HG03354 (cell line): Measurements from ENCODE around the gene R3HCC1L.

Source experiments
- ATAC-seq: cut with Tn5 transposase; IDR thresholded peaks from one replicate; pipeline ENCODE4 v1.9.1; 2021; ENCODE audit warnings: mild to moderate bottlenecking; ENCODE audit not compliant: unreplicated experiment, poor library complexity, severe bottlenecking

The R3HCC1L gene

DNA sequence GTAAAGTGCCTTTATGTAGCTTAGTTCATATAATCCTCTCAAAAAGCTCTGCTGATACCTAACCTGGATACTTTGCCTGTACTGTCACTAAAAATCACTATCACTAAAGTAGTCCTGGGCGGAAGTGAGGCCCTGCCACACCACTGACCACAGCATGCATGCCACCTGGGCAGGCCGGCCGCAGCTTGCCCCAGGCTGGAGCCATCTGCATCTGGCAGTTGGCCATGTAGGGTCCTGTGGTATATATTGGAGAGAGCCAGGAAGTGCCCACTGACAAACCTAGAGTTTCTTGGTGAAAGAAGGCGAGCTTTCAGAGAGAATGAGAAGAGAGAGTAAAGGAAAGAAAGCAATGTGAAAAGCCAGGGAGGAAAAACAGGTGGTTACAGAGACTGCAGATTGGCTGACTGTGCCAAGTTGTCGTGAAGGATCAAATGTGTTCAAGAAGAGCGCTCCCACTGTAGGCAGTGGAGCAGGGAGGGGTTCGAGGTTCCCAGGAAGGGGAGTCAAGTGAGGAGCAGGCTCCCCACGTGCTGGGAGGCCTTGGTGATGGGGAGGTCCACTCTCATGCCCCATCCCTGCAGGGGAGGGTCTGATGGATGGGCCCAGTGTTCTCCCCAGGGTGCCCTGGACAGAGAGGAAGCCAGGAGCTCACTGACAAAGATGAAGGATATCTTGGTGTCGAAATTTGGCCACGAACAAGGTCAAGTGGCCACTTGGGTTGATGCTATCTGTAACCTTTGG is 119.9 kb downstream of the R3HCC1L start:
- ATAC-seq, result no peak

DNA sequence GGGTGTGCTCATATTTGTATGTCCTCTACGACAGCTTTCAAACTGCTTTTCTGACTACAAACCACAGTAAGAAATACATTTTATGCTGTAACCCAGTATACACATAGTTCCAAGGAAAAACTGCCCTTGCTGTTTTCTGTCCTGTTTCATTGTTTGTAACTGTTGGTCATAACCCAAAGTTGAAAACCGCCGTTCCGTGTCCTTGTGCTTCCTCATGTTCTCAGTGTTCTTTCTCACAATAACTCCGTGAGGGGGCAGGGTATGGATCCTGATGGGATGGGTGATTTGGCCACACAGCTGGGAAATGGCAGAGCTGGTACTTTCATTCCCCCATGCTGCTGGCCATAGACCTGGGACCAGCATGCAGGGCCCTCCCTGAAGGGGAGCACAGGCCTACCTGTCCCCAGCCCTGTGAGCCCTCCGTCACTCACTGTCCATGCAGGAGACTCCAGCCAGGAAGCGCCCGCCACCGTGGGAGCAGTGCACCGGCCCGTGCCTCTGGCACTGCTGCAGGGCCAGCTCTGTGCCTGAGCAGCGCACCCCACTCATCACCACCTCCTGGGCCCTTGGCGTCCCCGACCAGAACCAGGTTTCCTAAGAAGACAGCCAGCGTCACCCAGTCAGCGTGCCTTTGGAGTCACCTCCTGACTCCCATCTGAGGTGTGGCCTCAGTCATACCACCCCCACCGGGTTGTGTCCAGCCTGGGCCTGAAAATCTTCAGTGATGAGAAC is 120.9 kb downstream of the R3HCC1L start:
- no peak for ATAC-seq

DNA sequence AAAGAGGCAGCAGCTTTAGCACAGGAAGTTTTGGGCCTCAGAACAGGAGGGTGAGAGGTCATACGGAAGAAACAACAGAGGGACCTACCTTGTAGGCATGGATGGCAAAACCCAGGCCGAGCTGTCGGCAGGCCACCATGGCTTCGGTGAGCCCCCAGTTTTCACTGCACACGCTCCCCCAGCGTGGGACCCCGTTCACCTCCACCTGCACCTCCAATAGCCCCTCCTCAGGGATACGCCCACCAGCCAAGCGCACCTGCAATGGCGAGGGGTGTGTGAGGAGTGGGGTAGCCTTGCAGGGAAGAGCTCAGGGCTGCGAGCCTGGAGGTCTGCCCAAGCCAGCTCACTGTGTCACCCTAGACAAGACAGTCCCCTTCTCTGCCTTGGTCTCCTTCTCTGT is 122.2 kb downstream of the R3HCC1L start:
- ATAC-seq, result no peak

DNA sequence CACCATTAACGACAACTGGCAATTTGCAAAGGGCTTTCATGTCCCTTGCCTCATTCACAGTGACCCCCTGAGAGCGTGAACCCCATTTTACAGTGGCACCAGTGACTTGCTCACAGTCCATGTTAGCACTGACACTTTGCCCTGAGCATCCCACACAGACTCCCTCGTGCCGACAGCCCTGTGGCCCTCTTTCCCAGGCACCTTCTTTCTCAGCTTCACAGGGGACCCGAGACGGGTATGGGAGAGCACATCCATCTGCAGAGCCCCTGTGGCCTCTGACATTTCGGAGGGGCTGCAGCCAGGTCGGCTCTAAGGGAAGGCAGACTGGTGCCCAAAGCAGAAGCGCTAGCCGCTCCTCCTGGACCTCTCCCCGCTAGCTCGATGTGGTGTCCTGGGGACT is 122.7 kb downstream of the R3HCC1L start:
- no peak for ATAC-seq

DNA sequence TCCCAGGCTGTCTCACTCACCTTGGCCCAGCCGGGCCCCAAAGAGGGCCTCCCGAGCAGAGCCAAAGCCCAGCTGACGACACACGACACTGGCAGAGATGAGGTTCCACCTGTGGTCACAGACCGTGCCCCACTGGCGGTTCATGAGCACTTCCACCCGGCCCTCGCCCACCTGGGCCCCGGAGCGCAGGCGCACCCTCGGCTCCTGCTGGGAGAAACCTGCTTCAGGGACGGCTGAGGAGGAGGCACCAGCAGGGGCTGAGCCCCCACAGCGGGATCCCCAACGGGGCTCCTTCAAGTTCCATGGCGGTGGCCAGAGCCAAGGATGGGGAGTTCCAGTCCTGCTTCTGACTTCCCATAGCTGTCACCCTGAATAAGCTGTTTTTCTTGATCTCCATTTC is 123.5 kb downstream of the R3HCC1L start:
- ATAC-seq, result no peak

DNA sequence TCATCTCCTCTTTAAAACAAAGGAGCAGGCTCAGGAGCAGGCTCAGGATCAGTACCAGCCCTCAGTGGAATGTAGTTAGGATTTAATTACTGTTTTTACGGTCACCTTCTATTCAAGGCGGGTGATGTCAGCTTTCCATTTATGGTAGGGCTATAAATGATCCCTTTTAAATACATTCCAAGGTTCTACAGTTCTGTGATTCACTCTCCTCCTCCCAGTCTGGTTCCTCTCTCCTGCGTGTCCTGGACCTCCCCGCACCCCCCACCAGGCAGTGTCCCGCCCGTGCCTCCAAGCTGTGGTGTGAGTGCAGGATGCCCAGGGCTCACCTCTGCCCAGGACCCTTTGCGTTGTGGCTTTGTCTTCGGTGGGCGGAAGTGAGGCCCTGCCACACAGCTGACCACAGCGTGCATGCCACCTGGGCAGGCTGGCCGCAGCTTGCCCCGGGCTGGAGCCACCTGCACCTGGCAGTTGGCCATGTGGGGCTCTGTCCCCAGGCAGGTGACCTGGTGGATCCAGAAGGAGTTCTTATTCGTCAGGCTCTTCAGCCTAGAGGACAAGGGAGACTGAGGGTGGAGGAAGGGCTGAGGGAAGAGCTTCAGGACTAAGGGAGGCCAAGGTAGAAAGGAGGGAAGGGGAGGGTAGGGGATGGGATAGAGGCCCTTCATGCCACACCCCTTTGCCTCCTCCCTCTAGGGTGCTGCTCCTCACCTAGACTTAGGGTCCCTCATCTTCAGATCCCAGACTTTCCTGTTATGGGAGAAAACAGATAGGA is 124.4 kb downstream of the R3HCC1L start:
- ATAC-seq, result no peak

DNA sequence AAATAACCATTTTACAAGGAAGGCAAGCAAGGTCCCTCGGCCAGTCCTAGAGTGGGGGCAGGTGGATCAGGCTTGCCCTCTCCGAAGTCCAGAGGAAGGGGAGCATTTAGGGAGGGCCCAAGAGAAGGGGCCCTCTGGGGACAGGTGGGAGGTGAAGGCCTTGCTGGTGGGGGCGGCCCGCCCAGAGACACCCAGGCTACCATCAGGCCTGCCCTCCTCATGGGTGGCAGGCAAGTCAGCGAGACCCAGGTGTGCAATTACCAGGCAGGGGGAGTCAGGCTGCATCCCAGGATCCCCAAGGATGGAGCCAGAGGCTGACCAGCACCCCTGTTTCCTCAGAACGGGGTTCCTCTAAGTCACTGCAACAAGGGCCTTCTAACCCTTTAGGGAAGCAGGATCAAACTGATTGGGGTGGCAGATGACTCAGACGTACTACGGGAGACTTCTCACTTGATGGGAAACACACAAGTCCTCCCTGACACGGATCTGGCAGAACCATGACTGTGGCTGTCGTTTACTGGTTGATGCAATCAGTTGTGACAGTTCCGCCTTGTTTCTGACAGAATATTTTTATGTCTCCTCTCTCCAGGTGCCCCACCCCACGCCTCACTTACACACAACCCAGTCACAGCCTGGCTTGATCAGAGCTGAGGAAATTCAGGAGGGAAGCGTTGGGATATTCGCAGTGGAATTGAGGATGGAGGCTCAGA is 125.3 kb downstream of the R3HCC1L start:
- ATAC-seq, result no peak

DNA sequence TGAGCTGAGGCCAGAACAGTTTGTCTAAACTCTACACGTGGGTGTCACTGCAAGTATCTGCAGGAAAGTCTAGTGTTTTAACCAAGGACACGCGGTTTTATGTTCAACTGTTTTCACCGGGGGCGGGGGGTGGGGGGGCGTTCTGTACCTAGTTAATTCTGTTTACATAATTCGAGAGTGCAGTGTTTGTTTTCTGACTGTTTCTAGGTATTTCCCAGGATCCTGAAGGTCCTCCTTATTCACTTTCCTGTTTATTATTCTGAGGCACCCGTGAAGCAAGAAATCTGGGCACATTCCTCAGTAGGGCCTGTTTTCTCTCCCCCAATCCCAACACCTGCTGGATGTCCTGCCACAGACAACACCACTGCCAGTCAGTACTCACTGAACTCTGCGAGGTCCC is 125.9 kb downstream of the R3HCC1L start:
- no peak for ATAC-seq

DNA sequence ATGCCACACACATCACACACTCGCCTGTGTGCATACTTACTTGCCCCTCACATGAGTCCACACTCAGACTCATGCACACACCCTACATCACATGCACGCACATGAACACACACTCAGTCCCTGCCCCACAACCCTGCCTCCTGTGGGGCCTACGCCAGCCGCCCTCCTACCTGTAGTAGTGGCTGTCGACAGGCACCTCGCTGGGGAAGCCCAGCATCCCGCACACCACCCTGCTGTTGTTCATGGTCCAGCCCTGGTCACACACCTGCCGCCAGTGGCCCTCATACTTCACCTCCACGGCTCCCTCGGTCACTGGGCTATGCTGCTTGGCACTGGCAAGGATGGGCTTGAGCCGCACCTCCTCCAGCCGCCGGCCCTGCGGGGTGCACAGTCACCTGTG is 126.3 kb downstream of the R3HCC1L start:
- no peak for ATAC-seq

DNA sequence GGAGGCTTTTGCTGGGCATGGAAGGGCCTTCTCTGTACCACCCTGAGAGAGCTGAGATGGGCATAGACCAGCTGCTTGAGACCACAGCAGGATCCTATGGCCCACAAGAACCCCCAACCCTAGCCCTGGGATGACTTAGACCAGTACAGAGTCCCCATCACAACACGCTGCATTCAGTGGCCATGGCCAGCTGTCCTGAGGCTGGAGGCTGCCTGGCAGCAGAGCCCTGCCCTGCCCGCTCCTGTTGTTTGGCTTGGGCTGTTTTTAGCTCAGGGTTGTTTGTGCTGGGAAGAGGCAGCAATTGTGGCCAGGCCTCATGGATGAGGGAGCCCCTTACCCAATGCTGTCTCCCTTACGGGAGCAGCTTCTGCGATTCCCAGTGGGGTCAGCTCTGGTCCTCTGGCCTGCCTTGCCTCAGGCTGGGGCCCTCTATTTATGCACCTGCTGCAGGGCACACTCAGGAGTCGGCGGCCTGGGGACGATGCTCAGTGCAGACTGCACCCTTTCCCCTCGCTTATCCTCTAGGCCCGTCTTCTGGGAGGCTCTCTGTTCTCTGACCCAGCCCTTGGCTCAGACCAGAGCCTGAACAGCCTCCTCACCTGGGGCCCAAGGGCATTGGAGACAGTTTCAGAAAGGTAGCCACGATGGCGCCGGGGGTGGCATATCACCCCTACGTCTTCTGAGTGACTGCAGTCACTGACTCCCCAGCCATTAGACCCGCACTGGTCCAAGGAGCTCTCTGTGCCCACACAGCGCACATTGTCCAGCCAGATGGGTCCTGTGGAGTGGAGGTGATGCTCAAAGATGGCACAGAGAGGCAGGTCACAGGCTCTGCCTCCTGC is 127.2 kb downstream of the R3HCC1L start:
- ATAC-seq, result no peak

DNA sequence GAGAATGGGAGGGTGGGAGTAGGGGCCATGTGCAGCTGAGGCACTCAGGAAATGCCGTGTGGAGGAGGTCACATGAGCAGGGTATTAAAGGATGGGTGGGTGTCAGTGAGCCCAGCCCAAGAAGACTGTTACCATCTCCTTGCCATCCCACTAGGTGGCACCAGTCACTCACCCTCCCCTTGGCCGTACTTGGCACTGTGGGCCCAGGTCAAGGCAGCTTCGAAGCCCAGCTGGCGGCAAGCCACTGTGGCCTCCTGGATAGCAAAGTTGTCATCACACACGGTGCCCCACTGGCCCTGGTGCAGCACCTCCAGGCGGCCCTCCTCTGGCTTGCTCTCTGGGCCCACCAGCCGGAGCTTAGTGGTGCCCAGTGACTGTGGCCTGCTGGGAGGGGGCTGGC is 128.1 kb downstream of the R3HCC1L start:
- ATAC-seq, result no peak

DNA sequence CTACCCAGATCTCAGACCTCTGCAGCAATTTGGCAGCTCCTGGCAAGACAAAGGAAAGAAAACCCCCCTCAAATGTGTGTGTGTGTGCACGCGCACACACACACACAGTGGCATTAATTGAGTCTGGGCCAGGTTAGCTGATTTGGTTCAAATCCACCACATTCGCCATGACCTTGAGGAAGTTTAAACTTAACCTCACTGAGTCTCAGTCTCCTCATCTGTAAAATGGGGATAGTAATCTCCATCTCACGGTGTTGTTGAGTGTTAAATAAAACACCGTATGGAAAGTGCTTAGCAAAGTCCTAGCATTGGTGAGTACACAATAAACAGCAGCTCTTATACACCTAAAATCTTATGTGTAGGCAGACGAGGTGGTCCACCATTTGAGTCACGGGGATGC is 128.6 kb downstream of the R3HCC1L start:
- no peak for ATAC-seq

DNA sequence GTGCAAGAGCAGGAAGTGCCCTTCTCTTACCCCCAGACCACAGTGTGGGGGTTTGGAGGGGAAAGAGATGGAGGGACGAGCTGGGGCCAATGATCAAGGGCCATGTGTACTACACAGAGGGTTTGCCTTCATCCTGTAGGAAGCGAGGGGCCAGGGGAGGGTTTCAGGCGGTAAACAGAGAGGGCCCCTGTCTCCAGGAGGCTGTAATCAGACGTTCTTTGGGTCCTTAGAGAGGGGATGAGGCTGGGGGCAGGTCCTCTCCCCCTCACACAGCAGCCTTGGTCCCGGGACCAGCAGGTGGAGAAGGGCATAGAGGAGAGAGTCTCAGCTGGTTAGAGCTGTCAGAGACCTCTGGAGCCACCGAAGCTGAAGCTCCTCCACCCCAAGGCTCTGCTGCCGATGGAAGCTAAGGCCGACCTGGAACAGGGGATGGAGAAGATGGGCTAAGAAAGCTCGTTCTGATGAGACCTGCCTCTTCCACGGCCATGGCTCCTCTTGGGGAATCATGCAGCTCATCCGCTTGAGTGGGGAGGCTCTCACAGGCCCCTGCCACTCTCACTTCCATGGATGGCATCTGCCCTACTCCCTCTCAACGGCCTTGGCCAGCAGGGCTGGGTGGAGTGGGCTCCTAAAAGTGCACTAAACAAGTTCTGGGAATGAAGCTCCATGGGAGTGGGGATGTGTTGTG is 130.1 kb downstream of the R3HCC1L start:
- no peak for ATAC-seq

DNA sequence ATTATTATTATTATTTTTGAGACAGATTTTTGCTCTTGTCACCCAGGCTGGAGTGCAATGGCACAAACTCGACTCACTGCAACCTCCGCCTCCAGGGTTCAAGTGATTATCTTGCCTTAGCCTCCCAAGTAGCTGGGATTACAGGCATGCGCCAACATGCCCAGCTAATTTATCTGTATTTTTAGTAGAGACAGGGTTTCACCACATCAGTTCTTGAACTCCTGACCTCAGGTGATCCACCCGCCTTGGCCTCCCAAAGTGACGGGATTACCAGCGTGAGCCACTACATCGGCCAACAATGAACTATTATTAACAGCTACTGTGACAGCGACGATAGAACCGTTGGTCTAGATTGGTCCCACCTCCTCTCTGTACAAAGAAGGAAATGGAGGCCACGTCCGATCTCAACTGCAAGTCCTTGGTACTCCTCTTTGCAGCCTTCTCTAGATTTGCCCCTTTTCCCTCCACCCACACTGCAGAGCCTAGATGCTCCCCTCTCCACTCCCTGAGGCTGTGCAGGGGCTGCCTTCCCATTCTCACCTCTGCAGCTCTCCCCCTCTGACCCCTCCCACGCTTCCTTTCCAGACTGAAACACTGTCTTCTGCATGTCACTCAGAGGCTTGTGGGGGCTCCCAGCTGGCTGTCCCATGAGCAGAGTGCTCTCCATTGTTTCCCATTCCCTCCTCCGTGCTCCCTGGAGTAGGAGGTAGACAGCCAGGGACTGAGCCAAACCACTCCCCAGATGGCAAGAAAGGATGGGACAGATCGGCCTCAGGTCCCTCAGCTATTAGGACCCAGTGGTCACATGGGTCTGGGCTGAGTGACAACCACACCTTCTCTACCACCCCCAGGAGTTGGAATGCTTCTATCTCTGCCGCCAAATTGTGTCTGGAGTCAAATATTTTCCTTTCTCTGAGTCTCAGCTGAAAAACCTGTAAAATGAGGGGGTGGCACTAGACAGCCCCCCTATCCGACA is 131.2 kb downstream of the R3HCC1L start:
- ATAC-seq, result no peak

DNA sequence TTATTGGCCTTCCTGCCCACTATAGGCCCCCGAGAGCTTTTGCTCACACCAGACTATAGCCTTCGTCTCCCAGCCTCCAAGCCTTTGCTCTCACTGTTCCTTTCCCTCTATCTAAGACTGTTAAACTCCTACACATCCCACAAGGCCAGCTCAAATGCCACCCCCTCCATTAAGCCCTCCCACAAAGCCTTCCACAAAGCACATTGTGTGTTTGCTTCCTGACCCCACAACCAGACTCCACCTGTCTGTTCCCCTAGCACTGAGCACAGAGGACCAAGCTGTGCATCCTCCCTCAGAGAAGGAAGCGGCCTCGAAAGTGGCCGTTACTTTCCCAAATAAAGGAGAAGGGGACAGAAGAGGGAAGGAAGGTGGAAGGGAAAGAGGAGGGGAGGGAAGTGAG is 132.2 kb downstream of the R3HCC1L start:
- ATAC-seq, result no peak

DNA sequence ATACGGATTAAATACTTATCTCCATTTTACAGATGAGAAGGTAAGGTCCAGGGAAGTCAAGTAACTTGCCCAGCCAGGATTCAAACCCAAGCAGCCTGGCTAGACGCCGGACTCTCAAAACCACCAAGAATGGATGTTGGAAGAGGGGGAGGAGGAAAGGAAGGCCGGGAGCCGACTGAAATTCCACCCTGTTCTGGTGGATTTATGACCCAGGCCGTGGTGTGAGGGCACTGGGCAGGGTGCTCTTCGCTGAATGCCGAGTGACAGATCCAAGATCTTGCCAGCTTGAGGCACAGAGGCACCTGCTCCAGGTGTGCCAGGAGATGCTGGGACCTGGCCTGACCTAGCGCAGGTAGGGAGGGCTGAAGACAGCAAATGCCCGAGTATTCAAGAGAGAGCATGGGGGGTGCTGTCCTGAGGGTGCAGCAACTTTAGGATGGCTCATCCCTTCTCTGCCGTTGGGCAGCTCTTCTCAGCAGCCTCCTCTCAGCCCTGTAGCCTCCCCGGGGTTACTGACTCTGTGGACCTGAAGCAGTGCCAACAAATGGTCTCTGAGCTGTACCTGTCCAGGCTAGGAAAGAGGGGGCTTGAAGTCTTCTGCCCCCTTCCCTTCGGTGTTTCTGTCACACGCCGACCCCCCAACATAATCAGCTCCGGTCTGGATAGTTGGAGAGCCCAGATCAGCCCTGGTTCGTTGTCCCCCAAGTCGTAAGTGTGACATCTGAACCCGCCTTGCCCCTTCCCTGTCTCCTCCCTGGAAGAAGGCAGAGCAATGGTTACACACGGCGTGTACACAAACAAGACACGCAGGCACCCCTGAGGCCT is 132.8 kb downstream of the R3HCC1L start:
- ATAC-seq, result no peak
